HG03457 (cell line): ENCODE measurements around the gene RALY.

ENCODE experiments used
- ATAC-seq: cut with Tn5 transposase; IDR thresholded peaks from one replicate; pipeline ENCODE4 v1.9.1; 2021; ENCODE audit warnings: moderate number of reproducible peaks; ENCODE audit not compliant: unreplicated experiment

The RALY gene

DNA sequence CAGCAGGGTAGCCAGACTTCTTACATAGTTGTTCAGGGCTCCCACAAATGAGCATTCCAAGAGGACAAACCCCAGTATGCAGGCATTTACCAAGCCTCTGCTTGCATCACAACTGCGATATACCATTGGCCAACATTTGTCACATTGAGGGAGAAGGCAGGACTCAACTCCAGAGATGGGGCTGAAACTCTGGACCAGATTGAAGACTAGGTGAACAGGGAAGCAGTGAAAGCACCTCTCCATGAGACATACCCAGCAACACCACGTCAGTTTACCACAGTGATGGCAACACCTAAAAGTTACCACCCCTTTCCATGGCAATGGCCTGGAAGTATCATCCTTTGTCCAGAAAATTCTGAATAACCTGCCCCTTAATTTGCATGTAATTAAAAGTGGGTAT is 7.9 kb upstream of the RALY start:
- no peak for ATAC-seq

DNA sequence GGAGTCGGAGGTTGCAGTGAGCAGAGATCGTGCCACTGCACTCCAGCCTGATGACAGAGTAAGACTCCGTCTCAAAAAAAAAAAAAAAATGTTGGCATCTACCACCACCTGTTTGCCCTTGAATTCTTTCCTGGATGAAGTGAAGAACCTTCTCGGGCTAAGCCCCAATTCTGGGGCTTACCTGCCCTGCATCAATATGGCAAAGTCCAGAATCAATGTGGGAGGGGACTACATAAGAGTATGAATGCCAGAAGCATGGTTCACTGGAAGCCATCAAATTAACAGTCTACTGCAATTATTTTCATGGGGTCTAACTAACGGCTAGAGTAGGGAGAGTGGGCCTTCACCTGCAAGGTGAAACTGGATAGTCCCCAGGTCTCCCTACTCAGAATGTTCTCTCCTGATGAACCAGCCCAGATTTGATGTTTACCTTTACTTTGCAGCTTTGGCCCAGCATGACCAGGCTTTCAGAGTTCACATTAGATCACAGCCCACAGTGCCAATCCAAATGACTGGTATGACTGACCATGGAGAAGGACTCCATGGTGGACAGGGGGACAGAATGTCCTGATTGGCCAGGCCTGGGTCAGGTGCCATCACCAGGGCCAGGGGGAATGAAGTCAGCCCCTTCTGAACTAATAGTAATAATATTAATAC is 7.0 kb upstream of the RALY start:
- no peak for ATAC-seq

DNA sequence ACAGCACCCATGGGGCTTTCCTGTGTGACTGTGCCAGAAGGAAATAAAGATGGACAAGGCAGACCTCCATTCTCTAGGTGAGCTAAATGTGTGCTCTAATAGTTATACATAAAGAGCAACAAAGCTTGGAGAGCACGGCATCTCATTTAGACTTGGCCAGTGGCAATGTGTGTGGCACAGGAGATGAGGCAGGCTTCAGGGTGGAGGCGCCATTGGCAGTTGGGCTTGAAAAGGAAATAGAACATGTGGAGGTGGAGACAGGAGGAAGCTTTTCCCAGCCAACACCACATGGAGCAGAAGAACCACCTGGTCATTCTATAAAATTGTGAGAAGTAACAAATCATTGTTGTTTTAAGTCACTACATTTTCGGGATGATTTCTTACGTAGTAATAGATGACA is 3.6 kb upstream of the RALY start:
- no peak for ATAC-seq

GRCh38 chr20:33991502-33991901 is 2.2 kb upstream of the RALY start:
- ATAC-seq: no peak

DNA sequence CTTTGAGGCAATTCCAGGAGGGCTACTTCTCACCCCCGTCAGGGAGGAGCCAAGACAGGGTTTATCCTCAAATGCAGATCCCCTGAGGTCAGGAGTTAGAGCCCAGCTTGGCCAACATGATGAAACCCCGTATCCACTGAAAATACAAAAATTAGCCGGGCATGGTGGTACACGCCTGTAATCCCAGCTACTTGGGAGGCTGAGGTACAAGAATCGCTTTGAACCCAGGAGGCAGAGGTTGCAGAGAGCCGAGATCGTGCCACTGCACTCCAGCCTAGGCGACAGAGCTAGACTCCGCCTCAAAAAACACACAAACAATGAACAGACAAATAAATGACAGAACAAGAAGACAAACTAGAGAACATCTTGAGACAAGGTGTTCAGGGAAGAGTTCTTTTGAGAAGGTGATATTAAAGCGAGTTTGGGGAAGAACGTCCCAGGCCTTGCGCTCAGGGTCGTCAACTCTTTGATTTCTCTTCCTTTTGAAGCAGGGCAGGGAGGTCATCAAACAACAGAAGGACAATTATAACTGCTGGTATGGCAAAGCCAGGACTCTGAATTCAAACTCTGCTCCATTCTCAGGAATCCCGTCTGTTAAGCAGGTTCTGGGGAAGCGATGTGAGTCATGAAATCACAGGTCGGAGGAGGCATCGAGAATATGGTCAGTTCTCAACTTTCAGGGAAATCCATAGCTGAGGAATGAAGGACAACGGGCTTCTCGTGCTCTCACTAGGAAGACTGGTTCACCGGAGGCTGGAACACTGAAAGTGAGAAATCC is 1.4 kb upstream of the RALY start:
- no peak for ATAC-seq

DNA sequence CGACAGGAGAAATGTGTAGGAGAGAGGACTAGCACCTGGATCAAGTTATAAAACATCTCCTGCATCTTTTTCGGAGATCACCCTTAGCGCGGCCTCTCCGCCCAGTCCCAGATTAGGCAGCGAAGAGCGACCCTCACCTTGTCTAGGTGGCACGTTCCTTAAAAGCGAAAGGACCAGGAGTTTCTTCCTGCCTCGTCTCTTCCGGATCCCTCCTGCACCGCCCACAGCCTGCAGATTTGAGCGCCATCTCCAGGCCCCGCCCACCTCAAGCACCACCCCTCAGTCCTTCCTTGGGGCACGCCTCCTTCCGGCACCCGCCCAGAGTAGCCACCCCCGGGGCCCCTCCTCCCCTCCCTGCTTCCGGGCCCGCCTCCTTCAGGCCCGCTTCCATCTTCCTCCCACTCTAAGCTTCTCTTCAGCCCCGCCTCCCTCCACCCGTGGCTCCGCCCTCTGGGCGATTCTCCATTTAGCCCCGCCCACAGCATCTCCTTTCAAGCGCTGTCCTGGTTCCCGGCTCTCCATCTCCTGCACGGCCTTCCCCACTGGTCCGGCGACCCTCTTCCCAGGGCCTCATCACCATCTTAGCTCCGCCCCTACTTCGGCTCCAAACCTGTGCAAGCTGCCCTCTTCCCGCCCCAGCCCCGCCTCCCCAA is 662 bp upstream of the RALY start:
- ATAC-seq: peak; percentile 72

DNA sequence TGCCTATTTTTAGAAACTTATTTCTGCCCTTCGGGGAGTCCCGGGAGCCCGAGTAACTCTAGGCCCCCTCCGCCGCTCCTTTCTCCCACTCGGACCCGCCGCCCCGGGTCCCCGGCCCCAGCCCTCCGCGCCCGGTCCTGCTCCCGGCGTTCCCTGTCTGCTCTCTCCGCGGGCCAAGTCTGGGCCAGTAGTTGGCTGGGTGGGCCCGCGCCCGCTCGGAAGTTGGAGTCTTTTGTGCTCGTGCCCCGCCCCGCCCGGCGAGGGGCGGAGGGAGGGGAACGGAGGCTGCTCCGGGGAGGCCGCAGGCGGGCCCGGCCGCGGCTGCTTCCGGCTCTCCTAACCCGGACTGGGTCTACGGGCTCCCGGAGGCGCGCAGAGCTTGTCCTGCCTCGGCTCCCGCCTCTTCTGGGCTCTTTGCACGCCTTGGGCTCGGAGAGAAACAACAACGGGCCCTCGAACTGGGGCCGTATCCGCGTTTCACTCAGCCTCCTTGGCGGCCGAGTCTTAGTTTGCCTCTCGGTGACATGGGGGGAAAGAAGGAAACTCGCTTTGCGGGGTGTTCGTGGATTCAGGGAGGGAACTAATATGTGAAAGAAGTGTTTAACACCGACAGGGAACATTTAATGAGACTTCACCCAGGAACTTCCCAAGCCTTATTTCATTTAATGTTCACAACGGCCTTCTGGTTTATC is 657 bp downstream of the RALY start:
- ATAC-seq: peak; percentile 13

- ATAC-seq: no peak
These were observed 1.5 kb downstream of the RALY start for GRCh38 chr20:33995053-33995831.

DNA sequence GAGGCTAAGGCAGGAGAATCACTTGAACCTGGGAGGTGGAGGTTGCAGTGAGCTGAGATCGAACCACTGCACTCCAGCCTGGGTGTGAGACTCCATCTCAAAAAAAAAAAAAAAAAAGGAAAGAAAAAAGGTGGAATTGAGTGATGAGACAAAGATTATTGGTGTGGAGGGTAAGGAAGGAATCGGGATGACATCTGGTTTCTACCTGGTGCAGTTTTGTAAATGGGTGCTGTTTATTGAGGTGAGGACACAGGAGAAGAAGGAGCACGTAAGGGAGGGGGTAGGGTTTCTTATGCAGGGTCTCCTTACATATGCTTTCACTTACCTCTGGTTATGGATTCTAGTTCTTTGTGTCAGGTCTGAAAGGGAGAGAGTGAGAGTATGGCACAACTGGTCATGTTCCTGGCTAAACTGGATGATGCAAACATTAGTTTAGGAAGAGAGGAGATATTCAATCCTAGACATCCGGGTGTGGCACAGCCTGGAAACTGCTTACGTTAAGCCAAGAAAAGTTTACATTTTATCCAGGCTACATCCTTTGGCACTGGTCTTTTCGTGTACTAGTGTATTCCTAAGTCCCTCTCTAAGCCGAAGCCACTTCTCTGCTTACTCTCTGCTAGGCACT is 5.4 kb downstream of the RALY start:
- no peak for ATAC-seq

DNA sequence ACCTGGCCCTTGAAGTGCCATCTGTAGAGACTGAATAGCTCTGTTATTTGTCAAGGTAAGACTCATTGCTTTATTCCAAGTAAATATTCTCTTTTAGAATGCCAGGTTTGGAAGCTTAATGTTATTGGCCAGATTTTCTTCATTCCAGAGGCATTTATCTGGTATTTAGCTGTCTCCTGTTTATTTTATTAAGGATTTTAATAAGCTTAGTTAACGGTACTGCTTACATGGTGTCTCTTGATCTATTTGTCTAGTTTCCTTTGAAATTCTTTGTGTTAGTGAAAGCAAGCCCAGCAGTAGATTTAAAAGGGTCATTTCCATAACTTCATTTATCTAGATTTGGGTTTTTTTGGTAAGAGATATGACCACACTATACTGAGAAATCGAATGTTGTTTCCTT is 7.7 kb downstream of the RALY start:
- no peak for ATAC-seq

DNA sequence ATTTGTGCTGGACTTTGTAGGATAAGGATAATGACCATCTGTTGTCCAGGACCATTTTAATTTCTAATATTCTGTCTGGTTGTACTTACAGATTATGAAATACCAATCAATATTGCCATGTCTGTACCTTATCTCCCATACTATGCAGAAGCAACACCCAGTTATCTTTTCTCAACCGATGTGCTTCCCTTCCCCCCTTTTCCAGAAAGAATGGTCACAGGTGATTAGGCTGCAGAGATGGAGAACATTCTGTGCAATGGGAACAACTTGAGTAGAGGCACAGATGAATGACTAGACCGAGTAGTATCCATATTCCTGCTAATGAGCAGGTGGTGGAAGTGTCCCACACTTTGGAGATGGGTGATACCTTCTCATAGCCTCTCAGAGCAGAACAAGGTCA is 10.5 kb downstream of the RALY start:
- ATAC-seq: no peak

- no peak for ATAC-seq
These were observed 11.2 kb downstream of the RALY start for GRCh38 chr20:34004790-34005457.

DNA sequence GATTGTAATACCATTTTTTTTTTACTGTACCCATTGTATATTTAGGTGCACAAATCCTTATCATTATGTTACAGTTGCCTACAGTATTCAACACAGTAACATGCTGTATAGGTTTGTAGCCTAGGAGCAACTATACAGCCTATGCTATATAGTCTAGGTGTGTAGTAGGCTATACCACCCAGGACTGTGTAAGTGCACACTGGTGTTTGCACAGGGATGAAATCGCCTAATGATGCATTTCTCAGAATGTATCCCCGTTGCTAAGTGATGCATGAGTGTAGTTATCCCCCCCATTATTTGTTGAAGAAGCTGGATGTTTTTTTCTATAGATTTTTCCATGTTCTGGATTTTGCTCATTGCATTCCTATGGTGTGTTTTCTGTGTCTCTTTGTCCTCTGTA is 12.9 kb downstream of the RALY start:
- ATAC-seq: no peak

DNA sequence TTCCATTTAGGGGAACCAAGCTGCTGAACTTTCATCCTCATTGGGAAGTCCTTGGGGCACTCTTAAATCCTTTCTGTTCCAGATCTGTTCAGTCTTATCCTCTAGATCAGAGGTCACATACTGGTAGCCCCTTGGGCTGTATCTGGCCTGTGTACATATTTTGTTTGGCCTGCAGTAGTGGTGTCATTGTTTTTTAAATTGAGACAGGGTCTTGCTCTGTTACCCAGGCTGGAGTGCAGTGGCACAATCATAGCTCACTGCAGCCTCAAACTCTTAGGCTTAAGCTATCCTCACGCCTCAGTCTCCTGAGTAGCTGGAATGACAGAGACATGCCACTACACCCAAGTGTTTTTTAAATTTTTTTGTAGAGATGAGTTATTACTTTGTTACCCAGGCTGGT is 14.8 kb downstream of the RALY start:
- ATAC-seq: no peak

- no peak for ATAC-seq
These were observed 16.8 kb downstream of the RALY start for GRCh38 chr20:34010405-34010931.

DNA sequence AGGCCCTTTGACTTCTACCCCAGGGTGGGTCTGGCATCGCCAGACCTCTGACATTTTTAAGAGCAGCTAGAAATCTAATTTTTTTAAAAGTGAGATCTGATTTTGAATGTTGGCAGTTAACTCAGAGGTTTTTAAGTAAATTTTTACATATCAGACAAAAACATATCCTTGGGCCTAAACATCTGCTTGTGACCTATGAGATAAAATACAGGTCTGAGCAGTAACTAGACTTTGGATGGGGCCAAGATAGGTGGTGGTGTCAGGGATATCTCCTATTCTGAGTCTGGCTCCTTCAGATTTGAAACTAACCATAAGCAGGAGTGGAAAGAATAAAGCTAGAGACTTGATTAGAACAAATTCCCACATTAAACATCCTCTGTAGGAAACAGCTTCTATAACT is 17.6 kb downstream of the RALY start:
- ATAC-seq: no peak

GRCh38 chr20:34012330-34012729 is 18.6 kb downstream of the RALY start:
- ATAC-seq: no peak

GRCh38 chr20:34012735-34013134 is 19.0 kb downstream of the RALY start:
- no peak for ATAC-seq

- no peak for ATAC-seq
These were observed 19.8 kb downstream of the RALY start for GRCh38 chr20:34013554-34013953.

DNA sequence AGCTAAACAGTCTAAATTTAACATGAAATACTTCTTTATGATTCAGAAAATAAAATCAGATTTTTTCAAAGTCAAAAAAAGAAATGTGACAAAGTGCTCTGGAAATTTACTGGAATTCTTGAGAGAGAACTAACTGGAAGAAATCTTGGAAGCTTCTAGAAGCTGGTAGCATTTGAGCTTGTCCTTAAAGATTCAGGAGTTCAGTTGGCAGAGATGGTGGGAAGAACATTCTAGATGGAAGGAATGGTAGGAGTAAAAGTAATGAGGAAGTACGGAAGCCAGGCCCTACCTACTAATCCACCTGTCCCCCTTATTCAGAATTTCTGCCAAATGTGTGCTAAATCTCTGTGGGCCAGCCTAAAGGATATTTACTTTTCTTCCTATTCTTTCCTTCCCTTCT is 21.2 kb downstream of the RALY start:
- no peak for ATAC-seq
